ENCODE measurements around the gene PEX5L. TPM values are rescaled to one million over a fixed set of nuclear protein-coding genes. Genes with fewer than 3 reads are reported as not detected.
"Not testable (repeated sequence)": the region's sequence is repeated elsewhere in the genome, so short reads cannot be mapped to it uniquely, and the experiment has no call there.

PEX5L gene
- total RNA-seq, 1 donor from 2014 or later, result 0.53 TPM

DNA sequence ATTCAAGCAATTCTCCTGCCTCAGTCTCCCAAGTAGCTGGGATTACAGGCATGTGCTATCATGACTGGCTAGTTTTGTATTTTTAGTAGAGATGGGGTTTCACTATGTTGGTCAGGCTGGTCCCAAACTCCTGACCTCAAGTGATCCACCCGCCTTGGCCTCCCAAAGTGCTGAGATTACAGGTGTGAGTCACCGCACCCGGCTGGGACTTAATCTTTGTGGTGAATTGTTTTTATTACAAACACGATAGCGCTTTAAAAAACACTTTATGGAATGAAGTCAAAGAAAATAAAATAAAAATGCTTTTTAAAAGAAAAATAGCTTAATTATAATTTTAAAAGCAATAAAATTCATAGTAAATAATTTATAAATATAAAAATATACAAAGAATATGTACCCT lies 253.9 kb downstream of the PEX5L start:
- DNase-seq (ENCODE audit: low read depth), result not testable (repeated sequence)

DNA sequence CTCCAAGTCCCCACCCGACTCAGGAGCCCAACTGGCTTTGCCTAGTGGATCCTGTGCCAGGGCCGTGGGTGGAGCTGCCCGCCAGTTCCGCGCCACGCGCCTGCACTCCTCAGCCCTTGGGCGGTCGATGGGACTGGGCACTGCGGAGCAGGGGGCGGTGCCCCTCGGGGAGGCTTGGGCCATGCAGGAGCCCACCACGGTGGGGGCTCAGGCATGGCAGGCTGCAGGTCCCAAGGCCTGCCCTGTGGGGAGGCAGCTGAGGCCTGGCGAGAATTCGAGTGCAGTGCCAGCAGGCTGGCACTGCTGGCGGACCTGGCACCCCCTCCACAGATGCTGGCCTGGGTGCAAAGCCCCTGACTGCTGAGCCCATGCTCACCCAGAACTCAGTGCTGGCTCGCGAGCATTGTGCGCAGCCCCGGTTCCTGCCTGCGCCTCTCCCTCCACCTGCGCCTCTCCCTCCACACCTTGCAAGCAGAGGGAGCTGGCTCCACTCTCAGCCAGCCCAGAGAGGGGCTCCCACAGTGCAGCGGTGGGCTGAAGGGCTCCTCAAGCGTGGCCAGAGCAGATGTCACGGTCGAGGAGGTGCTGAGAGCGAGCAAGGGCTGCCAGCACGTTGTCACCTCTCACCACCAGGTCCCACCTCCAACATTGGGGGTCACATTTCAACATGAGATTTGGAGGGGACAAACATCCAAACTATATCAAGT lies 261.2 kb downstream of the PEX5L start:
- DNase-seq (ENCODE audit: low read depth), result no peak

DNA sequence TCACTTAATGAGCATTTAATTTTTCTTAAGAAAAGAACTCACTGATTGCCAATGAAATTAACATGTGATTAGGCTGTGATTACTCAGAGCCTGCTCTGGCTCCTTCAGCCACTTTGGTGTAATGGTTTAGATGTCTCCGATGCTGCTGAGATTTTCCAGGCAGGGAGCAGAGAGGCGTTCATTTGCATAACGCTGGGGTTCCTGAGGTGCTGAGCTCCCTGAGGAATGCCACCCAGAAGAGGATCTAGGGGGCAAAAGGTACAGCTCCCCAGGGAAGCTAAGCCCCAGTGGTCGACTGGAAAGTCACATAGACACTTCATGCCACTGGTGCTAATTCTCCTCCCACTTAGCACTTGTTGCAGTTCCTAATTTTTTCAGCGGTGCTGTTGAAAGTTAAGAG lies 264.4 kb downstream of the PEX5L start:
- DNase-seq (ENCODE audit: low read depth), result no peak

DNA sequence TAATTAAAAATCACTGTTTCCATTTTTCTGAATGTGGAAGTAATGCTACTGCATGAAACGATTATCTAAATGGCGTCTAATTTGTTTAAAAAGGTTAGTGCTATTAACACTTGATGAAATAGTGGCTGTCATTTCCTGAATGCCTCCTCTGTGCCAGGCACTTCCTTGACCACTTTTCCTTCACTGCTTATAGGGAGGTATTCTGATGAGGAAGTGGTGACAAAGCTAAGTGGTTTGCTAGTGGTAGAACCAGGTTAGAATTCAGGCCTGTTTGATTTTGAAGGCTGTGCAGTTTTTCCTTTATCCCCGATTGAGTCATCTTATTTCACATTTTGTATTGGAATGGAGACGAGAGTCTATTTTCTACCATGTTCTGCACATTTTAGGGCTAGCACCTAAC lies 264.9 kb downstream of the PEX5L start:
- DNase-seq (ENCODE audit: low read depth), result no peak

DNA sequence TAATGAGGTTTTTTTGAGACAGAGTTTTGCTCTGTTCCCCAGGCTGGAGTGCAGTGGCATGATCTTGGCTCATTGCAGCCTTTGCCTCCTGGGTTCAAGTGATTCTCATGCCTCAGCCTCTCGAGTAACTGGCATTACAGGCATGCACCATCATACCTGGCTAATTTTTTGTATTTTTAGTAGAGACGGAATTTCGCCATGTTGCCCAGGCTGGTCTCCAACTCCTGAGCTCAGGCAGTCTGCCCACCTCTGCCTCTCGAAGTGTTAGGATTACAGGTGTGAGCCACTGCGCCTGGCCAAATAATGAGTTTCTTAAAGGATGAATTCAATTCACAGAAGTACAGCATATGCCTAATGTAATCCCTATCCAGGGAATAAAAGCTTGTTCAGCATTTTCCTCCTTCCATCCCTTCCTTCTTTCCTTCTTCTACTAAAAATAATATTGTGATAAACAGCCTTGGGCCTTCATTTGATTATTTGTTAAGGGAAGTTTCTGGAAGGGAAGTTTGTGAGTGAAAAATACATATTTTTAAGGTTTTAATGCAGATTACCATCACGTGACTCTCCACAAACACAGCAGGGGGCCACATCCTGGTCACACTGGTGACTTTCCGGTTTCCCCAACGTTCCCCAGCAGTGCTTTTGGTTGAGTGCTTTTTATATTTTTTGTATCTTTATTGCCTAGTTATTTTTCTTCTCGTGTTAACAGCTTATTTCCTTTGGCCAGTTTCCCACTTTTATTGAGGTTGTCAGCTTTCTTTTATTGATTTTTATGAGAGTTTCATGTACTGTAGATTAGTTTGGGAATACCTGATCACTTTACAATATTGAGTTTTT lies 267.1 kb downstream of the PEX5L start:
- DNase-seq (ENCODE audit: low read depth), result no peak

- DNase-seq (ENCODE audit: low read depth), result peak; percentile 39
Measured at GRCh38 chr3:179768080-179768479, 268.7 kb downstream of the PEX5L start.

GRCh38 chr3:179766416-179767133 lies 270.2 kb downstream of the PEX5L start:
- DNase-seq (ENCODE audit: low read depth), result no peak

GRCh38 chr3:179765396-179765795 lies 271.3 kb downstream of the PEX5L start:
- no peak for DNase-seq (ENCODE audit: low read depth)

- DNase-seq (ENCODE audit: low read depth), result peak; percentile 29
Measured at GRCh38 chr3:179760944-179761343, 275.8 kb downstream of the PEX5L start.

GRCh38 chr3:179750720-179751328 lies 285.9 kb downstream of the PEX5L start:
- DNase-seq (ENCODE audit: low read depth), result peak; percentile 25

DNA sequence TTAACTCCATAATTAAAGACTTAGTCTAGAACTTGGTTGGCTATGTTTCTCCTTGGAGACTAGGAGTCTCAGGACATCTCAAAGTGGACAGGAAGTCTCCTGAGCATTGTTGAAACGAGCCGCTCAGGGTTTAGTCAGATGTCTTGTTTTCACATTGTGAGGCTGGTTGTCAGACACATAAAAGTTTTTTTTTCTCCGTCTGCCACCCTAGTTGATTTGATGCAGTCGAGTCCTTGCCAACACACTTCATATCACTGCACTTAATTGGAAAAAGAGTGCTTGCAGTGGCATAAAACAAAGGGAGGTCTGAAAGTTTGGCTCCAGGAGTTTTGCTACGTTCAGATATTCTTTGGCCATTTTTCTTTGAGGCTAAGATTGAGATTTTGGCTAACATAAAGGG lies 291.0 kb downstream of the PEX5L start:
- DNase-seq (ENCODE audit: low read depth), result no peak

DNA sequence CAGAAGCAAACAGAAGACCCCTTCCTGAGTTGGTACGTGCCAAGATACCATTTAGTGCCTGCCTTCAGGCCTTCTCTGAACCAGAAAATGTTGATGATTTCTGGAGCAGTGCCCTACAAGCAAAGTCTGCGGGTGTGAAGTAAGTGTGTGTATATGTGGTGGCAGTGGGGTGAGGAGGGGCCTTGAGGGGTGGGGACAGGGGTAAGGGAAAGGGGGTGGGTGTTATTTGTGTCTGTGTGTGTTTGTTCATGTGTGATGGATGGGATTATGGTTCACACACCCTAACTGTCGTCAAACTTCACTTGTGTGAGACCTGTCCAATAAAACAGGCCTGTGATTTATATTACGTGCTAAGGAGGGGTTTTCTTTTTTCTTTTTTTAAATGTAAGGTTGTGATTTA lies 291.7 kb downstream of the PEX5L start:
- no peak for DNase-seq (ENCODE audit: low read depth)
